ENCODE measurements around the gene XIRP2.

GRCh38 chr2:167103028-167103756, 214.9 kb downstream of the XIRP2 start:
- TF ChIP-seq POLR2AphosphoS5 (IDR thresholded peaks at IDR 0.05; ENCODE audit: borderline replicate concordance, low read depth, low read length) (no peak), EZH2 (IDR thresholded peaks at IDR 0.05) (no peak), FOXP2 (optimal IDR thresholded peaks at IDR 0.05; ENCODE audit: control extremely low read depth, extremely low read length, insufficient read depth) (no peak)

Measured in SK-N-MC (cell line).